GM12873 (cell line): Measurements from ENCODE around the gene YIPF6.
A peak's percentile ranks its signal among the peaks of the same experiment; 100 is the strongest.

Experiments
- TF ChIP-seq, protein P1 (sequence below): IDR thresholded peaks from 2 replicates; pipeline ENCODE4 v1.5.1; 2012; ENCODE audit warnings: low read depth, mild to moderate bottlenecking, moderate library complexity, low read length, control low read depth; ENCODE audit not compliant: insufficient read depth; ENCODE audit errors: missing control alignments

The YIPF6 gene

DNA sequence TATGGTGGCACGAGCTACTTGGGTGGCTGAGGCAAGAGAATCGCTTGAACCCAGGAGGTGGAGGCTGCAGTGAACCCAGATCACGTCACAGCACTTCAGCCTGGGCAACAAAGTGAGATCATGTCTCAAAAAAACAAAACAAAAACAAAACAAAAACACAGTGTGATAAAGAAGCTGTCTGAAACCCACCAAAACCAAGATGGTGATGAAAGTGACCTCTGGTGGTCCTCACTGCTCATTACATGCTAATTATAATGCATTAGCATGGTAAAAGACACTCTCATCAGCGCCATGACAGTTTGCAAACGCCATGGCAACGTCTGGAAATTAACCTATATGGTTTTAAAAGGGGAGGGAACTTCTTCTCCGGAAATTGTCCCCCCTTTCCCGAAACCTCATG lies 36.2 kb upstream of the YIPF6 start:
- TF ChIP-seq, protein P1, sequence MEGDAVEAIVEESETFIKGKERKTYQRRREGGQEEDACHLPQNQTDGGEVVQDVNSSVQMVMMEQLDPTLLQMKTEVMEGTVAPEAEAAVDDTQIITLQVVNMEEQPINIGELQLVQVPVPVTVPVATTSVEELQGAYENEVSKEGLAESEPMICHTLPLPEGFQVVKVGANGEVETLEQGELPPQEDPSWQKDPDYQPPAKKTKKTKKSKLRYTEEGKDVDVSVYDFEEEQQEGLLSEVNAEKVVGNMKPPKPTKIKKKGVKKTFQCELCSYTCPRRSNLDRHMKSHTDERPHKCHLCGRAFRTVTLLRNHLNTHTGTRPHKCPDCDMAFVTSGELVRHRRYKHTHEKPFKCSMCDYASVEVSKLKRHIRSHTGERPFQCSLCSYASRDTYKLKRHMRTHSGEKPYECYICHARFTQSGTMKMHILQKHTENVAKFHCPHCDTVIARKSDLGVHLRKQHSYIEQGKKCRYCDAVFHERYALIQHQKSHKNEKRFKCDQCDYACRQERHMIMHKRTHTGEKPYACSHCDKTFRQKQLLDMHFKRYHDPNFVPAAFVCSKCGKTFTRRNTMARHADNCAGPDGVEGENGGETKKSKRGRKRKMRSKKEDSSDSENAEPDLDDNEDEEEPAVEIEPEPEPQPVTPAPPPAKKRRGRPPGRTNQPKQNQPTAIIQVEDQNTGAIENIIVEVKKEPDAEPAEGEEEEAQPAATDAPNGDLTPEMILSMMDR = peak; percentile 61

DNA sequence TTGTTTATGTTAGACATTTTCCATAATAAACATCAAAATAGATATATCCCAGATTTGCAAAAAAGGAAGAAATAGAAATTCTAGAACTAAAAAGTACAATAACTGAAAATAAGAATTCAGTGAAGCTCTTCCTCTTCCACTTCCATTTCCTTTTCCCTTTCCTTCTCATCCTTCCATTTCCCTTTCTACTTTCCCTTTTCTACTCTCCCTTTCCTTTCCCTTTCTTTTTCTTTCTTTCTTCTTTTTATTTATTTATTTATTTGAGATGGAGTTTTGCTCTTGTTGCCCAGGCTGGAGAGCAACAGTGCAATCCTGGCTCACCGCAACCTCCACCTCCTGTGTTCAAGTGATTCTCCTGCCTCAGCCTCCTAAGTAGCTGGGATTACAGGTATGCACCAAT lies 35.0 kb upstream of the YIPF6 start:
- TF ChIP-seq, protein P1 = no peak

DNA sequence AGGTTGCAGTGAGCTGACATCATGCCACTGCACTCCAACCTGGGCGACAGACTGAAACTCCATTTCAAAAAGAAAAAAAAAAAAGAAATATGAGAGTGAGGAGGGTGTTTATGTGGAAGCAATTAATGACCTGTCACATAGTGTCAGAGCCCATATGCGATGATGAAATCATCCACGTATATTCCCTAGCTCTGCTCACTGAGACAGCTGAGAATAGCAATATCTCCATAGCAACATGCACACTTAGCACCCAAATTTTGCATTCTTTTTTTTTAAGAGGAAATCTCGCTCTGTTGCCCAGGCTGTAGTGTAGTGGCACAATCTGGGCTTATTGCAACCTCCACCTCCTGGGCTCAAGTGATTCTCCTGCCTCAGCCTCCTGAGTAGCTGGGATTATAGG lies 34.1 kb upstream of the YIPF6 start:
- TF ChIP-seq, protein P1 = no peak

DNA sequence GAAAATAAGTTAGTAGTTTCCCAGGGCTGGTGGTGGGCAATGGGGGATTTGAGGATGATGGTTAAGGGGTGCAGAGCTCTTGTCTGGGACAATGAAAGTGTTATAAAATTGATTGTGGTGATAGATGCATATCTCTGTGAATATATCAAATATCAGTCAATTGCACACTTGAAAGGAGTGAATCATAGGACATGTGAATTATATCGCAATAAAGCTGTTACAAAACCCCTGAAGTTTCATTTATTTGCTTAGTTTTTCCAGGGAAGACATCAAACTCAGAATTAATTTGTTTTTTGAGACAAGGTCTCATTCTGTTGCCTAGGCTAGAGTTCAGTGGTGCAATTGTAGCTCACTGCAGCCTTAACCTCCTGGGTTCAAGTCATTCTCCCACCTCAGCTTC lies 17.9 kb upstream of the YIPF6 start:
- TF ChIP-seq, protein P1 = no peak

DNA sequence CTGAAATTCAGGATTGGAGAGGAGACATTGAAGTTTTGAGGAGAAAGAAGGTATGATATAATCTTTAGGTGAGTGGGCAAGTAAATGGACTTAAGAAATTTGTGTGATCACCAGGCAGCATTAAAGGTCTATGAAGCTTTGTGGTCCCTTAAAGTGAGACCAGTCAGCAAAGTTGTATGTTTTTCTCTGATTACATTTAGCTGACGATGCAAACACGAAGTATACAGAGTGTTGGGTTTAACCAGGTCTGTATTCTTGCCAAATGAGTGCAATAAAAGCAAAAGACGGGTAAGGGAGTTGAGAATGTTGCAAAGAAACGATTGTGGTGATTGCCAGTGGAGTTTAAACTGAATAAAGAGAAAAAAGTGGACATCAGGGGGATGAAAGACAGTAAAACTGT lies 11.6 kb upstream of the YIPF6 start:
- TF ChIP-seq, protein P1 = no peak

DNA sequence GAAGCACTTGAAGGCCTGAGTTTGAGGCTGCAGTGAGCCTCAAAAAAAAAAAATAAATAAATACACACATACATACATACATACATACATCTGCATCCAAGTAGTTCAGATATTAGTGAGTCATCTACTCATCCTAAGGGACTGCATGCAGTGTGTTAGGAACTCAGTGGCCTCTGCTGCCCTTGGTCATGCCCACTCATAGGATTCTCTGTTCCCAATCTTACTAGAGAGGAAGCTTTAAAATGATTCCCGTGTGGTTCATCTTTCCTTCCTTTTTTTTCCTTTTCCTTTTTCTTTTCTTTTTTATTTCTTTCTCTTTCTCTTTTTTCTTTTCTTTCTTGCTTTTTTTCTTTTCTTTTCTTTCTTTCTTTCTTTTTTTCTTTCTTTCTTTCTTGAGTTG lies 10.9 kb upstream of the YIPF6 start:
- TF ChIP-seq, protein P1 = no peak

DNA sequence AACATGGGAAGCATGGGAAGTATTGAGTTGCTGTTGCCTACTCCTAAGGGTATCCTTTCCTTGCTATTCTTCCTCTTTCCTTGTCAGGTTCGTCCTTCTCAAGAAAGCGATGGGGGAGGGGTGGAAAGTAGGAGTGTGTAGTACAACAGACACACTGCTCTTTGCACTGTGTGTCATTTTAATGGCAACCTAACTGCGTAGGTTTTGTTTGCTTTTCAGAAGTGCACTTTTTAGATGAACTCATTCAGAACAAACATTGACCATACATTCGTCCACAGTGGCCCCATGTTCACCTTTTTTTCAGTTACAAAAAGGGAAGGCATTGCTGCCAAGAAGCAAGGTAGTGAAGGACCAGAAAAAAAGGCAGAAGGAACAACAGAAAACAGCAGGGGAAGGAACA lies 10.2 kb upstream of the YIPF6 start:
- TF ChIP-seq, protein P1 = no peak

DNA sequence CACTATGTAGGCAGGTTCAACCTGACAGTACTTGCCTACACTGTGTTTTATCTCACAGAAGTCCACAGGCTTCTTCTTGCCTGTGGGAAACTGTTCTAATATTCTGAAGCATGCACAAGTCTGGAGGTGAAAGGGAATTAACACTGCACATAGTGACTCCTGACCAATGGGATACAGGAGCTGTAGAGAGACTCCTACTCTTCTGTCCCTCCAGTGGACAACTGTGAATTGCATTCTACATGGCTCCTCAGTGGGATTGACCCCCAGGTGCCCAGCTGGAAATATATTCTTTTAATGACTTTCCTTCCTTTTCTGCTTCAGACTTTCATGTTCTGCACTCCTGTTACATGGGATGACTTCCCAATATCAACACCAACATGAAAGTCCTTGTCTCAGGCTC lies 8.2 kb upstream of the YIPF6 start:
- TF ChIP-seq, protein P1 = peak; percentile 27
